ENCODE data around the gene ZNF683.

GRCh38 chr1:26320896-26321295 is 51.7 kb downstream of the ZNF683 start:
- no peak for TF ChIP-seq POLR2A (IDR thresholded peaks at IDR 0.05)
- no peak for TF ChIP-seq POLR2AphosphoS5 (IDR thresholded peaks at IDR 0.05)
- TF ChIP-seq, protein P1, sequence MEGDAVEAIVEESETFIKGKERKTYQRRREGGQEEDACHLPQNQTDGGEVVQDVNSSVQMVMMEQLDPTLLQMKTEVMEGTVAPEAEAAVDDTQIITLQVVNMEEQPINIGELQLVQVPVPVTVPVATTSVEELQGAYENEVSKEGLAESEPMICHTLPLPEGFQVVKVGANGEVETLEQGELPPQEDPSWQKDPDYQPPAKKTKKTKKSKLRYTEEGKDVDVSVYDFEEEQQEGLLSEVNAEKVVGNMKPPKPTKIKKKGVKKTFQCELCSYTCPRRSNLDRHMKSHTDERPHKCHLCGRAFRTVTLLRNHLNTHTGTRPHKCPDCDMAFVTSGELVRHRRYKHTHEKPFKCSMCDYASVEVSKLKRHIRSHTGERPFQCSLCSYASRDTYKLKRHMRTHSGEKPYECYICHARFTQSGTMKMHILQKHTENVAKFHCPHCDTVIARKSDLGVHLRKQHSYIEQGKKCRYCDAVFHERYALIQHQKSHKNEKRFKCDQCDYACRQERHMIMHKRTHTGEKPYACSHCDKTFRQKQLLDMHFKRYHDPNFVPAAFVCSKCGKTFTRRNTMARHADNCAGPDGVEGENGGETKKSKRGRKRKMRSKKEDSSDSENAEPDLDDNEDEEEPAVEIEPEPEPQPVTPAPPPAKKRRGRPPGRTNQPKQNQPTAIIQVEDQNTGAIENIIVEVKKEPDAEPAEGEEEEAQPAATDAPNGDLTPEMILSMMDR (IDR thresholded peaks at IDR 0.05), result no peak
